Mesendoderm (in vitro differentiated cells): ENCODE measurements around the gene HSPD1.

Experiments
- DNase-seq: peaks from one replicate; pipeline ENCODE4 v3.0.0; 2013
- H2AK5ac ChIP-seq: 2 replicates; pipeline ENCODE4 v1.6.1; 2013; ENCODE audit warnings: low read length, inconsistent platforms
- H2BK120ac ChIP-seq: 2 replicates; pipeline ENCODE4 v1.6.1; 2013; ENCODE audit warnings: low read depth, mild to moderate bottlenecking, low read length, moderate library complexity, mixed read lengths
- H2BK15ac ChIP-seq: replicated peaks from 2 replicates; pipeline ENCODE4 v1.6.1; 2013; ENCODE audit warnings: low read depth, mild to moderate bottlenecking, moderate library complexity
- H2BK5ac ChIP-seq: 2 replicates; pipeline ENCODE4 v1.6.1; 2013; ENCODE audit warnings: low read length, inconsistent platforms
- H3K18ac ChIP-seq: 2 replicates; pipeline ENCODE4 v1.6.1; 2013; ENCODE audit warnings: mild to moderate bottlenecking, low read length, mixed read lengths
- H3K23ac ChIP-seq: one replicate; pipeline ENCODE4 v1.6.1; 2013; ENCODE audit warnings: low read length
- H3K27ac ChIP-seq: 2 replicates; pipeline ENCODE4 v1.5.1; 2013; ENCODE audit warnings: low read depth, mild to moderate bottlenecking, inconsistent platforms, low read length, moderate library complexity
- H3K27me3 ChIP-seq: 2 replicates; pipeline ENCODE4 v1.6.1; 2013; ENCODE audit warnings: low read length, control low read depth, mild to moderate bottlenecking, inconsistent platforms; ENCODE audit not compliant: insufficient read depth, poor library complexity
- H3K36me3 ChIP-seq: 2 replicates; pipeline ENCODE4 v1.6.1; 2013; ENCODE audit warnings: low read length, inconsistent platforms; ENCODE audit not compliant: control insufficient read depth, insufficient read depth
- H3K4ac ChIP-seq: one replicate; pipeline ENCODE4 v1.6.1; 2013; ENCODE audit warnings: low read depth, mild to moderate bottlenecking, low read length, moderate library complexity
- H3K4me1 ChIP-seq: 2 replicates; pipeline ENCODE4 v1.6.1; 2013; ENCODE audit warnings: low read depth, low read length, inconsistent platforms; ENCODE audit not compliant: control insufficient read depth
- H3K4me2 ChIP-seq: 2 replicates; pipeline ENCODE4 v1.6.1; 2013; ENCODE audit warnings: low read length
- H3K4me3 ChIP-seq: 2 replicates; pipeline ENCODE4 v1.5.1; 2013; ENCODE audit warnings: mild to moderate bottlenecking, low read length
- H3K56ac ChIP-seq: one replicate; pipeline ENCODE4 v1.6.1; 2013; ENCODE audit warnings: low read length
- H3K79me1 ChIP-seq: 2 replicates; pipeline ENCODE4 v1.6.1; 2013; ENCODE audit warnings: low read length, inconsistent platforms
- H3K79me2 ChIP-seq: 2 replicates; pipeline ENCODE4 v1.6.1; 2013; ENCODE audit warnings: mild to moderate bottlenecking, low read length; ENCODE audit not compliant: control insufficient read depth, insufficient read depth
- H3K9ac ChIP-seq: 2 replicates; pipeline ENCODE4 v1.6.1; 2013; ENCODE audit warnings: low read length, inconsistent platforms
- H4K5ac ChIP-seq: one replicate; pipeline ENCODE4 v1.6.1; 2013; ENCODE audit warnings: low read length
- H4K8ac ChIP-seq: one replicate; pipeline ENCODE4 v1.6.1; 2013; ENCODE audit warnings: low read depth, mild to moderate bottlenecking, control low read depth, low read length, moderate library complexity
- WGBS: extraction: QIAGEN DNeasy Blood & Tissue Kit; methylation state at CpG from one replicate; pipeline ENCODE4 v1.1.7; 2013; ENCODE audit warnings: low lambda C conversion rate, missing lambda C conversion rate; ENCODE audit not compliant: insufficient coverage; ENCODE audit errors: extremely low coverage; 5-methylcytosine and 5-hydroxymethylcytosine counted together

HSPD1 gene

DNA sequence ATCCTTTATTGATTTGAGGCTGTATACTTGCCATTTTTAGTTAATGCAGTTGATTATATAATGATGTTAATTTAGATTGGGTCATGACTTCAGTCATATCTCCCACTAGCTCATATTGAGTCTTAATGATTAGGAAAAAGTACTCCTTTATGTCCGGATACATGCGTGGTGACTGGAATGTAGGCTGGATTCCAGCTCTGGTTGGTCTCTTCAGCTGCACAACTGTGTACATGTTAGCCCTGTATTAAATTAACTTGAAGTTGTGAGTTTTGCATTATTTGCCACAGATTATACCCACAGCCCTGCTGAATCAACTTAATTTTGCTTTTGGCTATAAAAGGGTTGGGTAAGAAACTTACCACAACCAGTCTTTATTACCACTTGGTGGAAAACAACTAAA lies 38.8 kb upstream of the HSPD1 start:
- no peaks in the 10 kb centered on the region for H3K36me3 ChIP-seq
- H3K27ac ChIP-seq, result no peak overlapping the region
- no peak overlapping the region for H3K56ac ChIP-seq
- no peak overlapping the region for H3K23ac ChIP-seq
- no peak overlapping the region for H3K9ac ChIP-seq
- no peak overlapping the region for H3K4ac ChIP-seq
- peaks cover 5% of the 10 kb centered on the region for H3K79me1 ChIP-seq
- no peak overlapping the region for H2BK15ac ChIP-seq
- H2BK120ac ChIP-seq, result no peak overlapping the region
- WGBS, result no CpG with 5 or more reads among the region's 2 CpGs
- no peak overlapping the region for H3K18ac ChIP-seq
- no peak overlapping the region for H2AK5ac ChIP-seq
- H2BK5ac ChIP-seq, result no peak overlapping the region
- DNase-seq, result no peak
- H3K79me2 ChIP-seq, result peaks cover 5% of the 10 kb centered on the region
- no peaks in the 10 kb centered on the region for H3K27me3 ChIP-seq
- H4K8ac ChIP-seq, result no peak overlapping the region
- H3K4me1 ChIP-seq, result no peaks in the 10 kb centered on the region
- no peak overlapping the region for H4K5ac ChIP-seq
- H3K4me3 ChIP-seq, result no peak overlapping the region
- H3K4me2 ChIP-seq, result no peak overlapping the region

- Histone ChIP-seq H3K4me1 (no peaks in the 10 kb centered on the region), H3K79me1 (no peaks in the 10 kb centered on the region), H2AK5ac (no peak overlapping the region), H4K8ac (no peak overlapping the region), H3K4ac (no peak overlapping the region), H3K27me3 (no peaks in the 10 kb centered on the region), H3K4me3 (no peak overlapping the region), H3K18ac (no peak overlapping the region), H3K36me3 (no peaks in the 10 kb centered on the region), H2BK15ac (no peak overlapping the region), H3K56ac (no peak overlapping the region), H2BK5ac (no peak overlapping the region), H3K27ac (no peak overlapping the region), H4K5ac (no peak overlapping the region), H3K79me2 (peaks cover 39% of the 10 kb centered on the region), H2BK120ac (no peak overlapping the region), H3K23ac (no peak overlapping the region), H3K4me2 (peak overlapping the region; percentile 20), H3K9ac (peak overlapping the region; percentile 96)
- no peak for DNase-seq
- WGBS, result no CpG with 5 or more reads among the region's 2 CpGs
Observed at GRCh38 chr2:197517150-197517549, 17.5 kb upstream of the HSPD1 start.

- Histone ChIP-seq H3K9ac (peak overlapping the region; percentile 96), H3K36me3 (no peaks in the 10 kb centered on the region), H4K5ac (no peak overlapping the region), H2BK120ac (peak overlapping the region; percentile 29), H2BK5ac (no peak overlapping the region), H3K4me3 (peak overlapping the region; percentile 90), H3K4me2 (peak overlapping the region; percentile 75), H3K4ac (peak overlapping the region; percentile 96), H3K27ac (peak overlapping the region; percentile 54), H3K23ac (no peak overlapping the region), H3K18ac (peak overlapping the region; percentile 25), H3K79me1 (no peaks in the 10 kb centered on the region), H2BK15ac (no peak overlapping the region), H3K56ac (peak overlapping the region; percentile 98), H3K4me1 (no peaks in the 10 kb centered on the region), H4K8ac (no peak overlapping the region), H3K27me3 (no peaks in the 10 kb centered on the region), H3K79me2 (peaks cover 35% of the 10 kb centered on the region), H2AK5ac (no peak overlapping the region)
- WGBS, result no CpG with 5 or more reads among the region's 17 CpGs
- DNase-seq, result peak; percentile 65
Observed at GRCh38 chr2:197516393-197516761, 16.7 kb upstream of the HSPD1 start.

GRCh38 chr2:197515739-197516392 lies 16.2 kb upstream of the HSPD1 start, which contains the start of gene MOB4:
Gene MOB4, plus strand, starts transcription at chr2:197516066. Its CDS starts 21 bp downstream, at chr2:197516087.
- no peaks in the 10 kb centered on the region for H3K27me3 ChIP-seq
- peak within 1 kb of the TSS; percentile 98 for H3K56ac ChIP-seq
- H3K4me2 ChIP-seq, result peak within 1 kb of the TSS; percentile 75
- H2BK120ac ChIP-seq, result peak within 1 kb of the TSS; percentile 29
- peaks cover 35% of the 10 kb centered on the region for H3K79me2 ChIP-seq
- H2AK5ac ChIP-seq, result no peak within 1 kb of the TSS
- no peaks in the 10 kb centered on the region for H3K79me1 ChIP-seq
- peak within 1 kb of the TSS; percentile 6 for H3K23ac ChIP-seq
- peak within 1 kb of the TSS; percentile 53 for H3K18ac ChIP-seq
- H4K5ac ChIP-seq, result no peak within 1 kb of the TSS
- no CpG with 5 or more reads among the region's 66 CpGs for WGBS
- peak within 1 kb of the TSS; percentile 90 for H3K4me3 ChIP-seq
- DNase-seq, result peak; percentile 98
- H2BK15ac ChIP-seq, result peak within 1 kb of the TSS; percentile 23
- peak within 1 kb of the TSS; percentile 57 for H3K27ac ChIP-seq
- no peaks in the 10 kb centered on the region for H3K4me1 ChIP-seq
- peak within 1 kb of the TSS; percentile 88 for H2BK5ac ChIP-seq
- no peaks in the 10 kb centered on the region for H3K36me3 ChIP-seq
- peak within 1 kb of the TSS; percentile 96 for H3K4ac ChIP-seq
- peak within 1 kb of the TSS; percentile 96 for H3K9ac ChIP-seq
- no peak within 1 kb of the TSS for H4K8ac ChIP-seq

- Histone ChIP-seq H3K9ac (peak overlapping the region; percentile 73), H2BK120ac (peak overlapping the region; percentile 5), H2BK5ac (peak overlapping the region; percentile 24), H3K4me2 (peak overlapping the region; percentile 49), H3K27ac (peak overlapping the region; percentile 57), H3K4ac (no peak overlapping the region), H3K18ac (peak overlapping the region; percentile 53), H3K36me3 (no peaks in the 10 kb centered on the region), H4K5ac (no peak overlapping the region), H3K4me3 (peak overlapping the region; percentile 27), H3K27me3 (no peaks in the 10 kb centered on the region), H3K79me2 (peaks cover 32% of the 10 kb centered on the region), H3K23ac (no peak overlapping the region), H3K4me1 (no peaks in the 10 kb centered on the region), H3K56ac (peak overlapping the region; percentile 98), H2BK15ac (peak overlapping the region; percentile 23), H2AK5ac (no peak overlapping the region), H3K79me1 (no peaks in the 10 kb centered on the region), H4K8ac (no peak overlapping the region)
- no CpG with 5 or more reads among the region's 16 CpGs for WGBS
- no peak for DNase-seq
Observed at GRCh38 chr2:197515315-197515738, 15.7 kb upstream of the HSPD1 start.

GRCh38 chr2:197514754-197515153 lies 15.1 kb upstream of the HSPD1 start:
- Histone ChIP-seq H3K79me1 (no peaks in the 10 kb centered on the region), H3K23ac (no peak overlapping the region), H3K56ac (peak overlapping the region; percentile 27), H4K5ac (no peak overlapping the region), H2BK5ac (no peak overlapping the region), H4K8ac (no peak overlapping the region), H2BK120ac (no peak overlapping the region), H3K4me1 (no peaks in the 10 kb centered on the region), H2AK5ac (no peak overlapping the region), H2BK15ac (no peak overlapping the region), H3K36me3 (no peaks in the 10 kb centered on the region), H3K27ac (no peak overlapping the region), H3K4ac (no peak overlapping the region), H3K4me3 (no peak overlapping the region), H3K18ac (no peak overlapping the region), H3K9ac (no peak overlapping the region), H3K27me3 (no peaks in the 10 kb centered on the region), H3K79me2 (peaks cover 27% of the 10 kb centered on the region), H3K4me2 (no peak overlapping the region)
- no CpG with 5 or more reads among the region's 3 CpGs for WGBS
- peak; percentile 39 for DNase-seq
